Gastroesophageal sphincter (tissue), 3 donors: ENCODE results near the gene SZT2.

Source experiments
- EP300 ChIP-seq: sonication (generic); formaldehyde crosslinking; IDR thresholded peaks from one replicate; pipeline ENCODE4 v1.6.1; 2017; ENCODE audit warnings: antibody characterized with exemption, mild to moderate bottlenecking
- TF ChIP-seq, protein P1 (sequence below), 4 experiments: fragments of 200-600 bp in 2 of 4; fragments of 450-650 bp in 2 of 4; sonication (generic) in 1 of 4; IDR thresholded peaks; one replicate each; pipeline ENCODE4 v1.5.1; 2017 to 2019; ENCODE audit warnings: antibody characterized with exemption in 4 of 4, mild to moderate bottlenecking in 2 of 4, moderate library complexity in 2 of 4

DNA sequence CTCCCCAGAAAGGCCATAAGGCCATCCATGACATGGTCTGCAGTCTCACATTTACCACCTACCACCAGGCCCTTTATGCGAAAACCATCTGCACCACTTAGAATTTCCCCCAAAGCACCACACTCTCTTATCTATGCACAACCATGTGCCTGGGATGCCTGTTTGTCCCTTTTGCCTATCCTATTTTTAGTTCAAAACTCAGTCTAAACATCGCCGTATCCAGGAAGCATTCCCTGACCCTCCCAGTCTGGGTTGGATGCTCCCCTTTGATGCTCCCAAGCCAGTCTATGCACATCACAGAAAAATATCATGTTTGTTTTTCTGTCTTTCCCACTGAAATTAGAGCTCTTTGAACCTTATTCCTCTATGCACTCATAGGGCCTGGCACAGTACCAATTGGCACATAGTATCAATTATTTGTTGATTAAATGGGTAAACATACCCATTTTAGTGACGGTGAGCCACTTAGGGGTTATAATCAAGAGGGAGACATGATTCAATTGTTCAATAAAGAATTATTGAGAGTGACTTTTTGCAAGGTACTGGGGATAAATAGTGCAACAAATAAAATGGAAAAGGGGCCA is 45.3 kb upstream of the SZT2 start:
- TF ChIP-seq, protein P1, sequence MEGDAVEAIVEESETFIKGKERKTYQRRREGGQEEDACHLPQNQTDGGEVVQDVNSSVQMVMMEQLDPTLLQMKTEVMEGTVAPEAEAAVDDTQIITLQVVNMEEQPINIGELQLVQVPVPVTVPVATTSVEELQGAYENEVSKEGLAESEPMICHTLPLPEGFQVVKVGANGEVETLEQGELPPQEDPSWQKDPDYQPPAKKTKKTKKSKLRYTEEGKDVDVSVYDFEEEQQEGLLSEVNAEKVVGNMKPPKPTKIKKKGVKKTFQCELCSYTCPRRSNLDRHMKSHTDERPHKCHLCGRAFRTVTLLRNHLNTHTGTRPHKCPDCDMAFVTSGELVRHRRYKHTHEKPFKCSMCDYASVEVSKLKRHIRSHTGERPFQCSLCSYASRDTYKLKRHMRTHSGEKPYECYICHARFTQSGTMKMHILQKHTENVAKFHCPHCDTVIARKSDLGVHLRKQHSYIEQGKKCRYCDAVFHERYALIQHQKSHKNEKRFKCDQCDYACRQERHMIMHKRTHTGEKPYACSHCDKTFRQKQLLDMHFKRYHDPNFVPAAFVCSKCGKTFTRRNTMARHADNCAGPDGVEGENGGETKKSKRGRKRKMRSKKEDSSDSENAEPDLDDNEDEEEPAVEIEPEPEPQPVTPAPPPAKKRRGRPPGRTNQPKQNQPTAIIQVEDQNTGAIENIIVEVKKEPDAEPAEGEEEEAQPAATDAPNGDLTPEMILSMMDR (IDR thresholded peaks at IDR 0.05) = no peak
- TF ChIP-seq EP300 = no peak
